Loucy (cell line): ENCODE data around the gene CNTFR.

Experiments
- H2AFZ ChIP-seq: fragments of 200-600 bp; sonication (generic); 2 replicates; pipeline ENCODE4 v1.6.0; 2016; ENCODE audit warnings: antibody characterized with exemption, mild to moderate bottlenecking, low read length, moderate library complexity
- H3F3A ChIP-seq: fragments of 200-600 bp; 2 replicates; pipeline ENCODE4 v1.6.0; 2016; ENCODE audit warnings: antibody characterized with exemption, low read depth, mild to moderate bottlenecking
- H3K27me3 ChIP-seq: fragments of 200-600 bp; sonication (generic); 2 replicates; pipeline ENCODE4 v1.6.1; 2014; ENCODE audit warnings: low read length, mild to moderate bottlenecking; ENCODE audit not compliant: insufficient read depth, poor library complexity, severe bottlenecking
- H3K36me3 ChIP-seq: fragments of 200-600 bp; sonication (generic); 2 replicates; pipeline ENCODE4 v1.6.1; 2016; ENCODE audit warnings: low read length; ENCODE audit not compliant: insufficient read depth
- H3K4me1 ChIP-seq: fragments of 200-600 bp; sonication (generic); 2 replicates; pipeline ENCODE4 v1.5.1; 2014; ENCODE audit warnings: low read length, mild to moderate bottlenecking; ENCODE audit not compliant: insufficient read depth, poor library complexity, severe bottlenecking
- H3K4me2 ChIP-seq: fragments of 200-600 bp; sonication (generic); 2 replicates; pipeline ENCODE4 v1.6.0; 2014; ENCODE audit warnings: antibody characterized with exemption, low read length, low read depth, mild to moderate bottlenecking; ENCODE audit not compliant: poor library complexity, severe bottlenecking
- H3K4me3 ChIP-seq: fragments of 200-600 bp; sonication (generic); 2 replicates; pipeline ENCODE4 v1.5.1; 2014; ENCODE audit warnings: low read length, mild to moderate bottlenecking, mixed read lengths; ENCODE audit not compliant: poor library complexity, severe bottlenecking
- H3K79me2 ChIP-seq: fragments of 200-600 bp; sonication (generic); 2 replicates; pipeline ENCODE4 v1.6.1; 2014; ENCODE audit warnings: low read length; ENCODE audit not compliant: insufficient read depth
- H3K9ac ChIP-seq: fragments of 200-600 bp; sonication (generic); 2 replicates; pipeline ENCODE4 v1.6.0; 2014; ENCODE audit warnings: mild to moderate bottlenecking, low read depth, low read length, moderate library complexity; ENCODE audit not compliant: poor library complexity, severe bottlenecking
- H3K9me2 ChIP-seq: fragments of 200-600 bp; sonication (generic); replicated peaks from 2 replicates; pipeline ENCODE4 v1.6.1; 2016; ENCODE audit warnings: low read depth, low read length, mixed read lengths
- H3K9me3 ChIP-seq: fragments of 200-600 bp; sonication (generic); 2 replicates; pipeline ENCODE4 v1.6.1; 2014; ENCODE audit warnings: mild to moderate bottlenecking, antibody characterized with exemption, low read length, low read depth; ENCODE audit not compliant: insufficient read depth
- H4K20me1 ChIP-seq: fragments of 200-600 bp; sonication (generic); 2 replicates; pipeline ENCODE4 v1.6.0; 2014; ENCODE audit warnings: antibody characterized with exemption, low read length, mild to moderate bottlenecking; ENCODE audit not compliant: insufficient read depth, poor library complexity, severe bottlenecking
- CTCF ChIP-seq: fragments of 200-600 bp; sonication (generic); conservative IDR thresholded peaks from 2 replicates; pipeline ENCODE4 v1.5.1; 2014; ENCODE audit warnings: mild to moderate bottlenecking, antibody characterized with exemption, low read length
- EZH2phosphoT487 ChIP-seq: fragments of 200-600 bp; IDR thresholded peaks from 2 replicates; pipeline ENCODE4 v1.6.1; 2018; ENCODE audit warnings: antibody characterized with exemption, mild to moderate bottlenecking, moderate library complexity, borderline replicate concordance

Gene CNTFR

GRCh38 chr9:34588671-34589635, 571 bp downstream of the CNTFR start:
- no peaks in the 10 kb centered on the region for H3K9me3 ChIP-seq
- no peak overlapping the region for H3K4me2 ChIP-seq
- no peak for TF ChIP-seq EZH2phosphoT487
- no peak for TF ChIP-seq CTCF
- H3K36me3 ChIP-seq = no peaks in the 10 kb centered on the region
- H2AFZ ChIP-seq = no peak overlapping the region
- H3F3A ChIP-seq = no peaks in the 10 kb centered on the region
- no peaks in the 10 kb centered on the region for H3K9me2 ChIP-seq
- H4K20me1 ChIP-seq = no peaks in the 10 kb centered on the region
- peaks cover 19% of the 10 kb centered on the region for H3K4me1 ChIP-seq
- no peak overlapping the region for H3K4me3 ChIP-seq
- no peaks in the 10 kb centered on the region for H3K27me3 ChIP-seq
- H3K9ac ChIP-seq = no peak overlapping the region
- H3K79me2 ChIP-seq = no peaks in the 10 kb centered on the region

- Histone ChIP-seq H3K9ac (no peak overlapping the region), H3K79me2 (no peaks in the 10 kb centered on the region), H3K4me1 (peaks cover 19% of the 10 kb centered on the region), H2AFZ (no peak overlapping the region), H3F3A (no peaks in the 10 kb centered on the region), H3K9me3 (no peaks in the 10 kb centered on the region), H4K20me1 (no peaks in the 10 kb centered on the region), H3K27me3 (no peaks in the 10 kb centered on the region), H3K4me2 (no peak overlapping the region), H3K36me3 (no peaks in the 10 kb centered on the region), H3K9me2 (no peaks in the 10 kb centered on the region), H3K4me3 (no peak overlapping the region)
- no peak for TF ChIP-seq CTCF
- TF ChIP-seq EZH2phosphoT487 = no peak
Observed at GRCh38 chr9:34587271-34587670, 2.3 kb downstream of the CNTFR start.

- Histone ChIP-seq H3K27me3 (no peaks in the 10 kb centered on the region), H3K36me3 (no peaks in the 10 kb centered on the region), H3K4me3 (peak overlapping the region; percentile 23), H3K4me2 (peak overlapping the region; percentile 39), H3K9ac (no peak overlapping the region), H4K20me1 (no peaks in the 10 kb centered on the region), H3K9me2 (no peaks in the 10 kb centered on the region), H2AFZ (no peak overlapping the region), H3K9me3 (no peaks in the 10 kb centered on the region), H3K79me2 (no peaks in the 10 kb centered on the region), H3K4me1 (peaks cover 16% of the 10 kb centered on the region), H3F3A (no peaks in the 10 kb centered on the region)
- no peak for TF ChIP-seq EZH2phosphoT487
- no peak for TF ChIP-seq CTCF
Observed at GRCh38 chr9:34585946-34586669, 3.4 kb downstream of the CNTFR start.
